Kidney epithelial cell (primary cell): Measurements from ENCODE around the gene COPG2. TPM values are rescaled to one million over a fixed set of nuclear protein-coding genes. Genes with fewer than 3 reads are reported as not detected.
A peak's percentile ranks its signal among the peaks of the same experiment; 100 is the strongest.

Experiments used
- DNase-seq: peaks from one replicate; pipeline ENCODE4 v3.0.0-alpha.2; 2010; ENCODE audit warnings: low read depth
- H3K27me3 ChIP-seq: 2 replicates; pipeline ENCODE4 v1.6.0; 2011; ENCODE audit warnings: low read length; ENCODE audit not compliant: control insufficient read depth, insufficient read depth
- H3K36me3 ChIP-seq: 2 replicates; pipeline ENCODE4 v1.5.1; 2011; ENCODE audit warnings: low read length; ENCODE audit not compliant: control insufficient read depth, insufficient read depth
- H3K4me3 ChIP-seq: 2 replicates; pipeline ENCODE4 v1.5.1; 2011; ENCODE audit warnings: low read depth, mild to moderate bottlenecking, control low read depth, low read length
- total RNA-seq: library from RNA; depleted of rRNA; stranded (reverse); fragments of >200 nt; gene quantifications from 2 replicates; pipeline ENCODE4 v1.2.3, GENCODE V29; 2015
- TF ChIP-seq, protein P1 (sequence below): IDR thresholded peaks from 2 replicates; pipeline ENCODE4 v1.5.1; 2011; ENCODE audit warnings: mild to moderate bottlenecking, moderate library complexity, low read length, control low read depth, inconsistent platforms; ENCODE audit not compliant: insufficient read depth, poor library complexity, severe bottlenecking

The COPG2 gene
- total RNA-seq, 1 donor from 2014 or later: 37.9 TPM

DNA sequence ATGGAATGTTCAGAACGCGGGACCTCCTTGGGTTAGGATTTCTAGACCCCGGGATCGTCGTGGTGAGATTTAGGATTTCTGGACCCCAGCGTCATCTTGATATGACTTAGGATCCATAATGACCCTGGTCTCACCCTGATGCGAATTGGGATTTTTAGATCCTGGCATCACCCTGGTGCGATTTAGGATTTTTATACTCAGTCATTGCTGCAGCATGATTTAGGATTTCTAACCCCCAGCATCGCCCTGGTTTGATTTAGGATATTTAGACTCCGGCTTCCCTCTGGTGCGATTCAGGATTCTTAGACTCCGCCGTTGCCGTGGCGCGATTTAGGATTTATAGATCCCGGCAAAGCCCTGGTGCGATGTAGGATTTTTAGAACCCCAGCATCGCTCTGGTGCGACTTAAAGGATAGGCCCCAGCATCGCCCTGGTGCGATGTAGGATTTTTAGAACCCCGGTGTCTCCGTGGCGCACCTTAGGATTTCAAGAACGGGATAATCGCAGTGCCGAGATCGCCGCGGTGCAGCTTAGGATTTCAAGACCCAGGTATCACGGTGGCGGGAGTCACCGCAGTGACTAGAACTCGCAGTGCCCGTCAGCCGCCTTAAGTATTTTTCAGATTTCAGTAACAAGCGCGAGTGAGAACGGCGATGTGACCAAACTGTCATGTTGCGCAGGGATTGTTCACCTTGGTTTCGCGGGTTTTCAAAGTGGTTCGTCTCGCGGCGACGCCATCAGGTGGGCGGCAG is 175.8 kb downstream of the COPG2 start:
- no peak for DNase-seq
- no peaks in the 10 kb centered on the region for H3K36me3 ChIP-seq
- H3K27me3 ChIP-seq: no peaks in the 10 kb centered on the region
- H3K4me3 ChIP-seq: peak overlapping the region; percentile 55
- TF ChIP-seq, protein P1, sequence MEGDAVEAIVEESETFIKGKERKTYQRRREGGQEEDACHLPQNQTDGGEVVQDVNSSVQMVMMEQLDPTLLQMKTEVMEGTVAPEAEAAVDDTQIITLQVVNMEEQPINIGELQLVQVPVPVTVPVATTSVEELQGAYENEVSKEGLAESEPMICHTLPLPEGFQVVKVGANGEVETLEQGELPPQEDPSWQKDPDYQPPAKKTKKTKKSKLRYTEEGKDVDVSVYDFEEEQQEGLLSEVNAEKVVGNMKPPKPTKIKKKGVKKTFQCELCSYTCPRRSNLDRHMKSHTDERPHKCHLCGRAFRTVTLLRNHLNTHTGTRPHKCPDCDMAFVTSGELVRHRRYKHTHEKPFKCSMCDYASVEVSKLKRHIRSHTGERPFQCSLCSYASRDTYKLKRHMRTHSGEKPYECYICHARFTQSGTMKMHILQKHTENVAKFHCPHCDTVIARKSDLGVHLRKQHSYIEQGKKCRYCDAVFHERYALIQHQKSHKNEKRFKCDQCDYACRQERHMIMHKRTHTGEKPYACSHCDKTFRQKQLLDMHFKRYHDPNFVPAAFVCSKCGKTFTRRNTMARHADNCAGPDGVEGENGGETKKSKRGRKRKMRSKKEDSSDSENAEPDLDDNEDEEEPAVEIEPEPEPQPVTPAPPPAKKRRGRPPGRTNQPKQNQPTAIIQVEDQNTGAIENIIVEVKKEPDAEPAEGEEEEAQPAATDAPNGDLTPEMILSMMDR: no peak

DNA sequence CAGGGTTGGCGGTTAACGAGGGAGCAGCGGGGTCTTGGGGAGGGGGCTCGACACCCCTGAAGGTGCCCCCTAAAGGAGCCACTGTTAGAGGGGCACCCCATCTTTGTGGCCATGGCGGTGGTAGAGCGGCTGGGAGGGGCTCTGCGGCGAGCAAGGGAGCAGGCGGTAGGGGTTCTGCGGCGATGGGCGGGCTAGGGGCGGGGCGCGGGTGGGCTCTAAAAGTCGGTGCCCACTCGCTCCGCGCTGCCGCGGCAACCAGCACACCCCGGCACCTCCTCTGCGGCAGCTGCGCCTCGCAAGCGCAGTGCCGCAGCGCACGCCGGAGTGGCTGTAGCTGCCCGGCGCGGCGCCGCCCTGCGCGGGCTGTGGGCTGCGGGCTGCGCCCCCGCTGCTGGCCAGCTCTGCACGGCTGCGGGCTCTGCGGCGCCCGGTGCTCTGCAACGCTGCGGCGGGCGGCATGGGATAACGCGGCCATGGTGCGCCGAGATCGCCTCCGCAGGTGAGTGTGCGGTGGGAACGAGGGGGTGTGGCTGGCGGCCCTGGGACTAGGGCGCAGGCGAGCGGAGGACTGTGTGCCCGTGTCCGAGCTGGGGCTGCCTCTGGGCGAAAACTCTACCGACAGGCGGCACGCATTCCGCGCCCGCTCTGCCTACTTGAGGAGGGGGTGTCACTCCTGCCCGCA is 176.6 kb downstream of the COPG2 start, which contains the start of gene MEST:
MEST (plus strand) TSS at position 245 of the 682 bp plus-strand sequence; CDS start at position 474, 229 bp downstream.
- TF ChIP-seq, protein P1: no peak
- no peak for DNase-seq
- no peaks in the 10 kb centered on the region for H3K36me3 ChIP-seq

DNA sequence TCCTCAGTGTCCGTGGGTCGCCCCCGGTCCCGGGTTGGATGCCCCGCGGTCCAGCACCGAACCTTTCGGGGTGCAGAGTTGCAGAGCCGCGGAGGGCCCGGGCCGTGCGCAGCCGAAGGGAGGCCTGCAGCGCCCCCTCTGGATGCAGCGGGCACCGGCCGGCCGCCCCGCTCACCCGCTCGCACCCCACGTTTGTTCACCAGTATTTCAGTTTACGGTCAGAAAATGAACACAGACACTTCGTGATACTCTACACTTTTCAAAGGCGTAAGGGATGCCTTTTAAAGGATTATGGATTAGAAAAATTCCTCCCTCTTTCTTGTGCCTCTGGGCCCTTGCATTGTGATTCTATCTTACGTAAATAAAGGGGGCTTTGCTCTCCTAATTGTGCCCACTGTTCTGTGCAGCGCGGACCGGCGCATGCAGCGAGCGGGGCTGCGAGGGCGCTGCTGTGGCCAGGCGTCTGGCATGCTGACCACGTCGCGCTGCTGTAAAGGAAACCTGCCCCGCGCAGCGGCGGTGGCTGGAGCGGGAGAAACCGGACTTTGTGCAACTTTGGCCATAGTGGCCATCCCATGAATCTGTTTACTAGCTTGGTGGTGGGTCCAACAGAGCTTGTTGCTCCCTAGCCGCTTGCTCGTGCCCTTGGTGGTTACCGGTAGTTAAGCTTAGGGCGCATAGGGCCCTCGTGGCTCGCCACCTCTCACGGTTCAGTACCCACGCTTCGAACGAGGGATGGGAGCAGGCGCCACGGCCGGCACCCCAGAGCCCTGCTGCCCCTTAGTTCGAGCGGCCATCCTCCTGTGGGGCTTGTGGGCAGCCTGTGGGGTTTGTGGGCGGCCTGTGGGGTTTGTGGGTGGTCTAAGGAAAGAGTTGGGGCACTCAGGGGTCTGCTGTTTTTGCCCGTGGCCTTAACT is 177.4 kb downstream of the COPG2 start:
- H3K27me3 ChIP-seq: no peaks in the 10 kb centered on the region
- H3K4me3 ChIP-seq: peak overlapping the region; percentile 55
- TF ChIP-seq, protein P1: peak; percentile 44
- no peaks in the 10 kb centered on the region for H3K36me3 ChIP-seq
- DNase-seq: no peak

More for the DNA sequence above, 176.6 kb downstream of the COPG2 start, which contains the start of gene MEST:
- no peaks in the 10 kb centered on the region for H3K27me3 ChIP-seq
- H3K4me3 ChIP-seq: peak within 1 kb of the TSS; percentile 55

DNA sequence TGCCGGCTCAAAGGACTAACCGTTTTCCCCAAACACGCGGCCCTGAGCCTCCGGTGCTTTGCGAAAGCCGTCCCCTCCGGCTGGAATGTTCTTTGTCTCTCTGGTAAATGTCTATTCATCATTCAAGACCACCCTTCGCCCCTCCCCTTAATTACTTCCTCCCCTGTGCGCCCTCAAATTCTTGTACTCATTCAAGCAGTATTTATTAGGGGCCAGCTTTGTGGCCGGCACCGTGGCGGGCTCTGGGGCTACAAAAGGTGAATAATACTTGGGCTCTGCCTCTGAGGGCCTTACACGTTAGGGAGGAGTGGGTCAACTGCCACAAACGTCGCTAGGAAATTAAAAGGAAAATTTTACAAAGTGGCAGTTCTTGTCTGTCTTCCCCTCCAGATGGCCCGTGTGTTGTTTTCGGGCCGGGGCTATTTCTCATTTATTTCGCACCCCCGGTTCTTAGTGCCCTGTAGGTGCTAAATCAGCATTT is 178.2 kb downstream of the COPG2 start:
- no peak for DNase-seq
- Histone ChIP-seq H3K36me3 (no peaks in the 10 kb centered on the region), H3K4me3 (no peak overlapping the region), H3K27me3 (no peaks in the 10 kb centered on the region)
- TF ChIP-seq, protein P1: no peak

DNA sequence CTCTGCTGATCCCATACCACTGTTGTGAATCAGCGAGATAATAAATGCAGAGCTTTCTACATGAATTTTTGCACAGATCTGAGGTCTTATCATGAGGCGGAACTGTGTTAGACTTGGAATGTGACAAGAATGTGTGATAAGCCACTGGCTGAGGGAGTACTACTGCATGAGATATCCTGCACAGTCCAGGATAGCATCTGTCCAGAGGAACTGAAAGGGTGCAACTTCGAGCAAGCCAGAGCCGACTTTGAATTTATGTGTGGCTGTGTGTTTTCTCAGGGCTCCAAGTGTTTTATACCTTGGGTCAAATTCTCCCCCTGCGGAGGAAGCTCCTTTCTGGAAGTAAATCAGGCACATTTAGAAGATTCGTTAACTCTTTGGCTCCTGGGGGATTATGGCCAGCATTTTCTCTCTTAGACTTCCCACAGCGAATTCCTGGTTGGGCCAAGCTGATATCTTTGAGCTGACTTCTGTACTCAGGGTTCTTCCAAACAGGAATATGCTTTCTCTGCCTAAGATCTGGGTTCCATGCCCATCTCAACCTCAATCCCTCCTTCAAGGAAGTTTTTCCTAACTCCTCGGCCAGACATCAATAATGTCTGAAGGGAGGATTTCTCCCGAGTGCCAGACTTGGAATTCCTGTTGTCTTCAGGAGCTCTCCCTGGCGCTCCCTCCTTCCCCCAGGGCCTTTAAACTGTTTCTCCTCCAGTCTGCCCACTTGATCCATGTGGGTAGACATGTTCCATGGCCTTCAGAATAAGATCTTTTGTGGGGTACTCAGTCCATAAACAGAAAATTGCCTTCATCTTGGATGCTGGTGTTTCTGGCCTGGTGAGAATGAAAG is 179.2 kb downstream of the COPG2 start:
- Histone ChIP-seq H3K4me3 (no peak overlapping the region), H3K36me3 (no peaks in the 10 kb centered on the region), H3K27me3 (no peaks in the 10 kb centered on the region)
- TF ChIP-seq, protein P1: no peak
- peak; percentile 38 for DNase-seq
